SK-N-SH treated with all-trans-retinoic acid at 6 μM for 48 hours (cell line): ENCODE data around the gene GRK1.

Experiments used
- ATAC-seq: fragments of 200-7000 bp; cut with Tn5 transposase; 3 replicates; pipeline ENCODE4 v1.9.1; 2020; ENCODE audit warnings: mild to moderate bottlenecking, moderate library complexity
- ARNTL ChIP-seq: fragments of 450-650 bp; formaldehyde crosslinking; IDR thresholded peaks from 2 replicates; pipeline ENCODE4 v1.5.0; 2020; ENCODE audit warnings: low read depth, mild to moderate bottlenecking, moderate library complexity, borderline replicate concordance
- BACH2 ChIP-seq: fragments of 250-450 bp; sonication (Bioruptor Pico); IDR thresholded peaks from 2 replicates; pipeline ENCODE4 v1.9.0; 2021; ENCODE audit warnings: mild to moderate bottlenecking, borderline replicate concordance
- CSDC2 ChIP-seq: fragments of 250-450 bp; sonication (Bioruptor Pico); IDR thresholded peaks from 2 replicates; pipeline ENCODE4 v1.5.0; 2020; ENCODE audit warnings: mild to moderate bottlenecking, moderate library complexity
- ESRRG ChIP-seq: fragments of 250-450 bp; sonication (Bioruptor Pico); IDR thresholded peaks from 2 replicates; pipeline ENCODE4 v1.6.1; 2021; ENCODE audit warnings: mild to moderate bottlenecking
- GLIS3 ChIP-seq: fragments of 250-450 bp; sonication (Bioruptor Pico); IDR thresholded peaks from 2 replicates; pipeline ENCODE4 v1.5.0; 2020; ENCODE audit warnings: mild to moderate bottlenecking, moderate library complexity
- ISL1 ChIP-seq: fragments of 250-450 bp; sonication (Bioruptor Pico); IDR thresholded peaks from 2 replicates; pipeline ENCODE4 v2.1.2; 2022; ENCODE audit warnings: mild to moderate bottlenecking, moderate library complexity
- PATZ1 ChIP-seq: fragments of 250-450 bp; sonication (Bioruptor Pico); IDR thresholded peaks from 2 replicates; pipeline ENCODE4 v1.8.0; 2020; ENCODE audit warnings: mild to moderate bottlenecking, moderate library complexity, borderline replicate concordance
- POU6F1 ChIP-seq: fragments of 250-450 bp; sonication (Bioruptor Pico); IDR thresholded peaks from 2 replicates; pipeline ENCODE4 v1.8.0; 2021; ENCODE audit warnings: low read depth, mild to moderate bottlenecking, moderate library complexity, borderline replicate concordance
- RARB ChIP-seq: fragments of 250-450 bp; sonication (Bioruptor Pico); IDR thresholded peaks from 2 replicates; pipeline ENCODE4 v1.8.0; 2021; ENCODE audit warnings: mild to moderate bottlenecking, moderate library complexity
- TCF4 ChIP-seq: fragments of 250-450 bp; sonication (Bioruptor Pico); IDR thresholded peaks from 2 replicates; pipeline ENCODE4 v1.8.0; 2021; ENCODE audit warnings: mild to moderate bottlenecking, moderate library complexity, borderline replicate concordance
- TSHZ2 ChIP-seq: fragments of 250-450 bp; sonication (Bioruptor Pico); IDR thresholded peaks from 2 replicates; pipeline ENCODE4 v1.5.0; 2020; ENCODE audit warnings: mild to moderate bottlenecking, moderate library complexity
- ZC3H10 ChIP-seq: fragments of 250-450 bp; sonication (Bioruptor Pico); IDR thresholded peaks from 2 replicates; pipeline ENCODE4 v1.5.1; 2021; ENCODE audit warnings: mild to moderate bottlenecking, moderate library complexity
- ZFP3 ChIP-seq: fragments of 250-450 bp; sonication (Bioruptor Pico); IDR thresholded peaks from 2 replicates; pipeline ENCODE4 v1.5.0; 2020; ENCODE audit warnings: mild to moderate bottlenecking, moderate library complexity
- ZFP30 ChIP-seq: fragments of 450-650 bp; formaldehyde crosslinking; IDR thresholded peaks from 2 replicates; pipeline ENCODE4 v1.5.0; 2022; ENCODE audit warnings: mild to moderate bottlenecking, moderate library complexity
- ZNF70 ChIP-seq: fragments of 450-650 bp; formaldehyde crosslinking; IDR thresholded peaks from 2 replicates; pipeline ENCODE4 v1.5.0; 2020; ENCODE audit warnings: mild to moderate bottlenecking, moderate library complexity
- ZNF8 ChIP-seq: fragments of 450-650 bp; formaldehyde crosslinking; IDR thresholded peaks from 2 replicates; pipeline ENCODE4 v1.5.0; 2020; ENCODE audit warnings: mild to moderate bottlenecking, moderate library complexity
- TF ChIP-seq, protein P1 (sequence below): fragments of 250-450 bp; sonication (Bioruptor Pico); IDR thresholded peaks from 2 replicates; pipeline ENCODE4 v1.5.1; 2021; ENCODE audit warnings: mild to moderate bottlenecking, moderate library complexity

The GRK1 gene

GRCh38 chr13:113669755-113670341, 2.8 kb downstream of the GRK1 start (continued):
- TF ChIP-seq PATZ1 (CRISPR knock-in tag), result no peak
- TF ChIP-seq, all 23 proteins: peak for 0

DNA sequence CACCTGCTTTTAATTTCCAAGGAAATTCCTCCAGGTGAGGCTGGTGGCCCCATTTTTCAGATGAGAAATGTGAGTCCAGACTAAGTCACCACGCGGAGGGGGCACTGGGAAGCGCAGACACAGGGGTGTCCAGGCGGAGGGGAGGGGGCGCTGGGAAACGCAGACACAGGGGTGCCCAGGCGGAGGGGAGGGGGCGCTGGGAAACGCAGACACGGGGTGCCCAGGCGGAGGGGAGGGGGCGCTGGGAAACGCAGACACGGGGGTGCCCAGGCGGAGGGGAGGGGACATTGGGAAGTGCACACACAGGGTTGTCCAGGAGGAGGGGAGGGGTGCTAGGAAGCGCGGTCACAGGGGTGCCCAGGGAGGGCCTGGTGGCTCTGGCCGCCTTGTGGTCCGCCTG, 3.5 kb downstream of the GRK1 start:
- TF ChIP-seq PATZ1 (CRISPR knock-in tag) (no peak), ARNTL (CRISPR knock-in tag) (no peak), RARB (CRISPR knock-in tag) (no peak), BACH2 (CRISPR knock-in tag) (no peak), ZC3H10 (CRISPR knock-in tag) (no peak), CSDC2 (CRISPR knock-in tag) (no peak), ZNF70 (CRISPR knock-in tag) (no peak), ESRRG (CRISPR knock-in tag) (no peak), TSHZ2 (no peak), POU6F1 (CRISPR knock-in tag) (no peak), TCF4 (no peak), ZFP30 (no peak), GLIS3 (CRISPR knock-in tag) (no peak), ZNF8 (no peak), ISL1 (CRISPR knock-in tag) (no peak), ZFP3 (CRISPR knock-in tag) (no peak)
- TF ChIP-seq, protein P1, sequence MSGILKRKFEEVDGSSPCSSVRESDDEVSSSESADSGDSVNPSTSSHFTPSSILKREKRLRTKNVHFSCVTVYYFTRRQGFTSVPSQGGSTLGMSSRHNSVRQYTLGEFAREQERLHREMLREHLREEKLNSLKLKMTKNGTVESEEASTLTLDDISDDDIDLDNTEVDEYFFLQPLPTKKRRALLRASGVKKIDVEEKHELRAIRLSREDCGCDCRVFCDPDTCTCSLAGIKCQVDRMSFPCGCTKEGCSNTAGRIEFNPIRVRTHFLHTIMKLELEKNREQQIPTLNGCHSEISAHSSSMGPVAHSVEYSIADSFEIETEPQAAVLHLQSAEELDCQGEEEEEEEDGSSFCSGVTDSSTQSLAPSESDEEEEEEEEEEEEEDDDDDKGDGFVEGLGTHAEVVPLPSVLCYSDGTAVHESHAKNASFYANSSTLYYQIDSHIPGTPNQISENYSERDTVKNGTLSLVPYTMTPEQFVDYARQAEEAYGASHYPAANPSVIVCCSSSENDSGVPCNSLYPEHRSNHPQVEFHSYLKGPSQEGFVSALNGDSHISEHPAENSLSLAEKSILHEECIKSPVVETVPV (CRISPR knock-in tag), result no peak
- ATAC-seq, result no peak

- no peak for ATAC-seq
Measured at GRCh38 chr13:113671066-113672001, 4.3 kb downstream of the GRK1 start.

More at GRCh38 chr13:113671066-113672001, 4.3 kb downstream of the GRK1 start:
- TF ChIP-seq PATZ1 (CRISPR knock-in tag), result no peak
